Stimulated activated CD4-positive, alpha-beta T cell treated with anti-CD3 and anti-CD28 coated beads, Interleukin-2, amount 100 ng/mL, for 4 hours (primary cell): ENCODE results near the gene LRRC37B.
"Not testable (repeated sequence)": the region's sequence is repeated elsewhere in the genome, so short reads cannot be mapped to it uniquely, and the experiment has no call there.

ENCODE experiments used
- DNase-seq: peaks from one replicate; pipeline ENCODE4 v3.0.0-alpha.2; 2020; ENCODE audit warnings: low read depth

LRRC37B gene

DNA sequence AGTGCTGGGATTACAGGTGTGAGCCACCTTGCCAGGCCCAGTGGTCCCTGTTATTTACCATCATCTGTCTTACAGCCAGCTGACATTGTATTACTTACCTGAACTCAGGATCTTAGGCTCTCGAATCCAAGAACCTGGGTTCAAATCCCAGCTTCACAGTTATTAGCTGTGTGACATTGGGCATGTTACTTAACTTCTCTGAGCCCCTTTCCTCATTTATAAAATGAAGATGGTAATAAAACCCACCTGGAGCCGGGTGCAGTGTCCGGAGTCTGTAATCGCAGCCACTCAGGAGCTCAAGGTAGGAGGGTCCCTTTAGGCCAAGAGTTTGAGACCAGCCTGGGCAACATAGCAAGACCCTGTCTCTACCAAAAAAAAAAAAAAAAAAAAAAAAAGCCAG lies 79.7 kb downstream of the LRRC37B start:
- not testable (repeated sequence) for DNase-seq

DNA sequence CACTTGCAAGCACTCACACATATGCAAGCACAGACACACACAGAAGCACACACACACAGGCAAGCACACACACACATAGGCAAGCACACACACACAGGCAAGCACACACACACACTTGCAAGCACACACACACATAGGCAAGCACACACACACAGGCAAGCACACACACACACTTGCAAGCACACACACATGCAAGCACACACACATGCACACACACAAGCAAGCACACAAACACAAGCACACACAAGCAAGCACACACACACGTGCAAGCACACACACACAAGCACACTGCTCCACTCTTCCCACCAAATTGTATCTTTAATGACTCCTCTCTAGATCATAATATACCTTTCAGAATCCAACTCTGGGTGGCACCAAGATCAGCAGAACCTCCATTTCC lies 84.9 kb downstream of the LRRC37B start:
- not testable (repeated sequence) for DNase-seq

DNA sequence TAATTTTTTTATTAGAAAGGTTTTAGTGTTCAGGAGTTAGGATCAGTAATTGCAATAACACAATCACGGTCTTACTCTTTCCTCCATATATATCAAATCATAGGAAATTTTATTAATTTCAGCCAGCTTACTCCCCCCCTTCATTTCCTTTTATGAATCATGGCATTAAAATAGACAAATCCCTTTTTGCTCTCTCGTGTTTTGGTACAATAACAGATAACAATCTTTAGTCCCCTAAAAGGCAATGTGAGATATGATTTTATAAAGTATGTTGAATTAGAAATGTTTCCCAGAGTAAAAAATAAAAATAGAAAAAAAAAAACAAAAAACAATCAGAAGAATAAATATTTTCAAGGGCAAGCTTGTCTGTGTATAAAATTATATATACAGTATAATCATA lies 92.5 kb downstream of the LRRC37B start:
- no peak for DNase-seq

DNA sequence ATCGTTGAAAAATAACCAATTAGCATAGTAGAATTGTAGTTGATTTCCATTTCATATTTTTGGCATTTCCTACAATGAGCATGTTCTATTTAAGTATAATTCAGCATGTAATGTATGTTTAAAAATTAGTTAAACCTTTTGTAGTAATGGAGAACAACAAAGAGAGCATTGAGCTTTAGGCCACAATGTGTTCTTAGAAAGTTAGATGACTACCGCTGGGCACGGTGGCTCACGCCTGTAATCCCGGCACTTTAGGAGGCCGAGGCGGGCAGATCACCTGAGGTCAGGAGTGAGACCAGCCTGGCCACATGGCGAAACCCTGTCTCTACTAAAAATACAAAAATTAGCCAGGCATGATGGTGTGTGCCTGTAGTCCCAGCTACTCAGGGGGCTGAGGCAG lies 93.1 kb downstream of the LRRC37B start:
- not testable (repeated sequence) for DNase-seq

DNA sequence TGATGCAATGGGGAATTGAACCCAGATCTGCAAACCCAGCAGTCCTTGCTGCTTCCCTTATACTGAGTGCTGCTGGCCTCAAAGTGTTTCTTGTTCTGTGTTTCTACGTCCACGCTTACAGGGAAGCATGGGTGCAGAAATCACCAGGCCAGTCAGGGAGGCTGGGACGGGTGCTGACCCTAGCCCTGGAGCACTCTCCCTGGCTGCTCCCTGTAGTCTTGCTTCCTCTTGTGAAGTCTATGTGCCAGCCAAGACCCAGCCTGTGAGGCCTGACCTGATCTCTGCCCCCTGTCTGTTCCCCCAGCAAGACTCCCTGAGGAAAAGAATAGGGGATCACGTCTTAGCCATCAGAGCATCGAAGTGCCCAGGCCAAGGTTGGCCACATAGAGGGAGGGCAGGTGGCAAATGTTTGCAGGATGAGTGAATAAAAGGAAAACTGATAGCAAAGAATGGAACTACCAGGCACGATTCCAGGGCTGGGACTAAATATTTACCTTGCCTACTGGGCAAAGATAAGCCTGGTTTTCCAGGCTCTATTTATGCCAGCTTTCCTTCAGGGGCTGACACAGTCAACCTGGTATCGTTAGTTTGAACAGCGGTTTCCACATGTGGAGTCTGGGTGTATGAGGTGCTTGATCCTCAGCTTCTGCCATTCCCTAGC lies 93.9 kb downstream of the LRRC37B start:
- DNase-seq, result no peak

DNA sequence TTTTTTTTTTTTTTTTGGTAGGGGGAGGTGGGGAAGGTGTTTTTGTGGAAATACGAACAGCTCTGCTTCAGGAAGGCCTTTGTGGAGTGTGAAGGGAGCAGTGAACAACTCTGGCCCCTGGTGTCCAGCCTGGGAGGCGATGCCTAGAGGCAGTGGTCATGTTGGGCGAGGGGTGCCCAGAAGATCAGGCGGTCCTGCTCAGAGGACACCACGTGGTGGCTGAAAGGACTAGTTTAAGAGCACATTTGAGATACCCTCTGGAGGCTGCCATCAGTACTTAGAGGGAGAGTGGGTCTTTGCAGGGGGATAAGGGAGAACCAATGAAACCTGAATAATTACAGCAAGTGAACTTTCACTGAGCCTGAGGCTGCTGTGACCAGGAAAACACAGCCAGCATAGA lies 95.0 kb downstream of the LRRC37B start:
- no peak for DNase-seq

DNA sequence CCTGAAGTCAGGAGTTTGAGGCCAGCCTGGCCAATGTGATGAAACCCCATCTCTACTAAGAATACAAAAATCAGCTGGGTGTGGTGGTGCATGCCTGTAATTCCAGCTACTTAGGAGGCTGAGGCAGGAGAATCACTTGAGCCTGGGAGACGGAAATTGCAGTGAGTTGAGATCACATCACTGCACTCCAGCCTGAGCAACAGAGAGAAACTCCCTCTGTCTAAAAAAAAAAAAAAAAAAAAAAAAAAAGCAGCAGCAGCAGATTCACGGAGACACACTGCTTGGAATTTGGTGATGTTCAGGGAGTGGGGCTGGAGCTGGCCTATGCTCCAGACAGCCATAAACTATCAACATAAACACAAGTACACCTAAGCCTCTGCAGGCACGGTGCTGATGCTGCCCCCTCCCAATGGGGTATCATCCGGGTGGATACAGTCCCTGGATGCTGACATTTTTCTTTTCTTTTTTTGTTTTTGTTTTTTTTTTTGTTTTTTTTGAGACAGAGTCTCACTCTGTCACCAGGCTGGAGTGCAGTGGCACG lies 95.5 kb downstream of the LRRC37B start:
- no peak for DNase-seq
